Esophagus squamous epithelium (tissue), 4 donors: ENCODE data around the gene RAPGEF1.

Experiments used
- CTCF ChIP-seq, 6 experiments: fragments of 450-650 bp in 4 of 6; fragments of 200-600 bp in 2 of 6; sonication (generic) in 2 of 6; IDR thresholded peaks; one replicate each; pipeline ENCODE4 v1.5.1; 2016 to 2019; ENCODE audit warnings: antibody characterized with exemption in 6 of 6, mild to moderate bottlenecking in 4 of 6, moderate library complexity in 4 of 6
- POLR2A ChIP-seq, 4 donors: fragments of 450-650 bp; IDR thresholded peaks; one replicate each; pipeline ENCODE4 v1.6.1; 2017; ENCODE audit warnings: antibody characterized with exemption in 4 of 4, mild to moderate bottlenecking in 4 of 4, moderate library complexity in 3 of 4

- no peak for TF ChIP-seq CTCF (IDR thresholded peaks at IDR 0.05)
- TF ChIP-seq POLR2A (IDR thresholded peaks at IDR 0.05) = no peak
Measured at GRCh38 chr9:131748411-131748955, 8.6 kb upstream of the RAPGEF1 start.
